Ovary (tissue), 9 donors: ENCODE results near the gene MYO15B. TPM values are rescaled to one million over a fixed set of nuclear protein-coding genes. Genes with fewer than 3 reads are reported as not detected.

ENCODE experiments used
- DNase-seq, 5 donors: peaks; one replicate each; pipeline ENCODE4 v3.0.0-alpha.2; 2019 to 2020
- H3K27ac ChIP-seq, 2 donors: fragments of 200-600 bp; one replicate each; pipeline versions ENCODE4 v1.5.1 to v1.8.0; 2019 to 2022
- H3K27me3 ChIP-seq: fragments of 200-600 bp; one replicate; pipeline ENCODE4 v1.8.0; 2022
- H3K36me3 ChIP-seq: fragments of 200-600 bp; sonication (generic); one replicate; pipeline ENCODE4 v1.5.1; 2019
- H3K4me1 ChIP-seq: one replicate; pipeline ENCODE4 v1.8.1; 2013; ENCODE audit warnings: mild to moderate bottlenecking, moderate library complexity; ENCODE audit not compliant: insufficient read depth
- H3K4me3 ChIP-seq: fragments of 200-600 bp; sonication (generic); one replicate; pipeline ENCODE4 v1.5.1; 2017
- H3K9me3 ChIP-seq, 2 donors: fragments of 200-600 bp in 1 of 2; sonication (generic) in 1 of 2; one replicate each; pipeline versions ENCODE4 v1.5.1 to v1.8.1; 2013 to 2019; ENCODE audit warnings: mild to moderate bottlenecking in 1 of 2, moderate library complexity in 1 of 2
- EP300 ChIP-seq: sonication (generic); formaldehyde crosslinking; IDR thresholded peaks from one replicate; pipeline ENCODE4 v1.6.1; 2017; ENCODE audit warnings: antibody characterized with exemption
- POLR2A ChIP-seq: fragments of 450-650 bp; IDR thresholded peaks from one replicate; pipeline ENCODE4 v1.6.1; 2017; ENCODE audit warnings: antibody characterized with exemption, mild to moderate bottlenecking, moderate library complexity
- WGBS, 3 donors: extraction: QIAGEN DNeasy Blood & Tissue Kit in 1 of 3; methylation state at CpG; one replicate each; pipeline versions ENCODE4 v1.1.5 to v1.1.7; 2013 to 2017; 5-methylcytosine and 5-hydroxymethylcytosine counted together
- intact Hi-C, 4 donors: fragments of 100-400 bp; cut with DNase I; formaldehyde crosslinking; loops; one replicate each; pipeline versions ENCODE4 v1.11.0 to v1.15.1; 2022 to 2023
- polyA plus RNA-seq, 2 donors: library from polyadenylated mRNA; stranded (reverse); fragments of 200-250 nt in 1 of 2; fragments of 350-450 nt in 1 of 2; fragmentation: Illumina TruSeq in 1 of 2; extraction: RNeasy Lipid Tissue Mini Kit (QIAGEN cat#74804) in 1 of 2; gene quantifications; one replicate each; pipeline ENCODE4 v1.2.3, GENCODE V29; 2013 to 2014
- total RNA-seq, 7 donors: library from RNA; depleted of rRNA in 2 of 7; stranded (reverse); fragments of >200 nt in 2 of 7; fragmentation: NEBNext Ultra II Directional in 3 of 7; extraction: Animal tissue kit (Norgen Biotek cat#: 25700) in 3 of 7; gene quantifications; one replicate each; pipeline versions ENCODE4 v1.1.0 to v1.2.4, GENCODE V29; 2016 to 2023
- TF ChIP-seq, protein P1 (sequence below), 3 donors: fragments of 450-650 bp in 2 of 3; fragments of 200-600 bp in 1 of 3; IDR thresholded peaks; one replicate each; pipeline versions ENCODE4 v1.5.1 to v1.8.0; 2016 to 2022; ENCODE audit warnings: antibody characterized with exemption in 3 of 3, mild to moderate bottlenecking in 1 of 3
- donor health status: DM: no; HTN: no; CAD: no; lungs with moderate emphysema.
- donor health status: DM: no; HTN: no; CAD: no.
- donor health status: Bipolar disorder and iron deficiency.
- donor health status: DM: yes; HTN: yes; CAD: no.
- donor health status: DM: no; HTN: no; CAD: no.
- donor health status: DM: yes; HTN: yes; CAD: no.

MYO15B gene
- total and polyA plus RNA-seq, 9 donors, result 31.0 to 383 (median 238) TPM

DNA sequence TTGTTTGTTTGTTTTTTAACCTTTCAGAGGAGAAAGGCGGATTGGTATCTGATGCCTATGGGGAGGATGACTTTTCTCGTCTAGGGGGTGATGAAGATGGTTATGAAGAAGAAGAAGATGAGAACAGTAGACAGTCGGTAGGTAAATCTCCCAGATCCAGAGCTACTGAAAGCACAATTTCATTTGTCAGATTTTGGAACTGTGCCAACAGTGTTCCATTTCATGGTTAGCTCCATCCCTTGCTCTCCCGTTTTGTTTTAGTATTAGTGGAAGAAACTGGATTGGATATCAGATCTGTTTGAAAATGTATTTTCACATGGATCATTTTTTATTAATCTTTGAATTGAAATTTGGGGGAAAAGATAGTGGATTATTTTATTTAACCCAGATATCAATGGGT lies 80.9 kb downstream of the MYO15B start:
- WGBS, 3 donors, result 64 to 67% (median 67%) methylated on average over 4 of the region's 4 CpGs
- no peak for DNase-seq
- H3K9me3 ChIP-seq, result no peaks in the 10 kb centered on the region
- intact Hi-C loops, result no loop called here
- H3K27me3 ChIP-seq, result no peaks in the 10 kb centered on the region
- H3K4me1 ChIP-seq, result peaks cover 7% of the 10 kb centered on the region
- TF ChIP-seq POLR2A (no peak), EP300 (no peak)
- TF ChIP-seq, protein P1, sequence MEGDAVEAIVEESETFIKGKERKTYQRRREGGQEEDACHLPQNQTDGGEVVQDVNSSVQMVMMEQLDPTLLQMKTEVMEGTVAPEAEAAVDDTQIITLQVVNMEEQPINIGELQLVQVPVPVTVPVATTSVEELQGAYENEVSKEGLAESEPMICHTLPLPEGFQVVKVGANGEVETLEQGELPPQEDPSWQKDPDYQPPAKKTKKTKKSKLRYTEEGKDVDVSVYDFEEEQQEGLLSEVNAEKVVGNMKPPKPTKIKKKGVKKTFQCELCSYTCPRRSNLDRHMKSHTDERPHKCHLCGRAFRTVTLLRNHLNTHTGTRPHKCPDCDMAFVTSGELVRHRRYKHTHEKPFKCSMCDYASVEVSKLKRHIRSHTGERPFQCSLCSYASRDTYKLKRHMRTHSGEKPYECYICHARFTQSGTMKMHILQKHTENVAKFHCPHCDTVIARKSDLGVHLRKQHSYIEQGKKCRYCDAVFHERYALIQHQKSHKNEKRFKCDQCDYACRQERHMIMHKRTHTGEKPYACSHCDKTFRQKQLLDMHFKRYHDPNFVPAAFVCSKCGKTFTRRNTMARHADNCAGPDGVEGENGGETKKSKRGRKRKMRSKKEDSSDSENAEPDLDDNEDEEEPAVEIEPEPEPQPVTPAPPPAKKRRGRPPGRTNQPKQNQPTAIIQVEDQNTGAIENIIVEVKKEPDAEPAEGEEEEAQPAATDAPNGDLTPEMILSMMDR (IDR thresholded peaks at IDR 0.05), result no peak
- no peak overlapping the region for H3K27ac ChIP-seq
- no peak overlapping the region for H3K4me3 ChIP-seq
- no peaks in the 10 kb centered on the region for H3K36me3 ChIP-seq

DNA sequence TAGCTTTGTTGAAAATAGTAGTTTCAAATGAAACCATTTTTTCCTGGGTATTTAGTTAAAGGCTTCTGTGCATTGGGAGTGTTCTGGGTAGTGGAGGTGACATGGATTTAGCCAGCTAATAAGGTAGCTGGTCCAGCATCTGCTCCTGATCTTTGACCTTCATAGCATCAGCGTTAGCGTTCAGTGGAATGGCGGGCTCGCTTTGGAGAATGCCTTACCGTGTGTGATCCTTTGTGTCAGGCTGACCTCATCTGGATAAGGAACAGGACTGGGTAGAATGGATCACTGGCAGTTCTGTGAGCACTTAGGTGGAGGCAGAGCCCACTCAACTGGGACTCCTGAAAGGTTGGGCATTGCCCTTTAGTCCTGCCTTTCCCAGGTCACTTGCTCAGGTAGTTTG lies 83.3 kb downstream of the MYO15B start:
- Histone ChIP-seq H3K27me3 (no peaks in the 10 kb centered on the region), H3K4me1 (peaks cover 6% of the 10 kb centered on the region), H3K9me3 (no peaks in the 10 kb centered on the region), H3K27ac (no peak overlapping the region), H3K36me3 (no peaks in the 10 kb centered on the region), H3K4me3 (no peak overlapping the region)
- TF ChIP-seq EP300 (no peak), POLR2A (no peak)
- TF ChIP-seq, protein P1 (IDR thresholded peaks at IDR 0.05), result no peak
- intact Hi-C loops, result no loop called here
- peak in 1 of 5 donors; percentile 17 for DNase-seq
- WGBS, 3 donors, result 52 to 66% (median 59%) methylated on average over 5 of the region's 5 CpGs

DNA sequence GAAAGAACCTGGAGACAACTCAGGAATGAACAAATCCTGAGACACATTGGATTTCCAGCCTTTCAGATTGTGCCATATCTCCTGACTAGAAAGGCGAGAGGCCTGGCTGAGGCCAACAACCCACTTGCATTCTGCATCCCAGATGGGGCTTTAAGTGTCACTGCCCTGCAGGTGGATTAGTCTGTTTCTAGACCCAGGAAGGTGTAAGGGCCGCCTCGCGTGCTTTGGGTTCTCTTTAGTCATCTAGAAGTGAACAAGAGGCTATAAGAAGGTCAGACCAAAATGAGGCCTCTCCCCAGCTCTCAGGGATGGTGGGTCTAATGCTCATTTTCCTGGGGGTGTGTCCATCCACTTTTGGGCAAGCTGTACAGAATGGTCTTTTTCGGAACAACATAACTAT lies 84.4 kb downstream of the MYO15B start:
- DNase-seq, result peak in 1 of 5 donors; percentile 15
- intact Hi-C loops, result no loop called here
- Histone ChIP-seq H3K4me3 (no peak overlapping the region), H3K4me1 (peaks cover 1% of the 10 kb centered on the region), H3K9me3 (no peaks in the 10 kb centered on the region), H3K36me3 (no peaks in the 10 kb centered on the region), H3K27ac (no peak overlapping the region), H3K27me3 (no peaks in the 10 kb centered on the region)
- 90 to 94% (median 93%) methylated on average over 5 of the region's 5 CpGs for WGBS, 3 donors
- TF ChIP-seq EP300 (no peak), POLR2A (no peak)
- TF ChIP-seq, protein P1 (IDR thresholded peaks at IDR 0.05), result no peak

DNA sequence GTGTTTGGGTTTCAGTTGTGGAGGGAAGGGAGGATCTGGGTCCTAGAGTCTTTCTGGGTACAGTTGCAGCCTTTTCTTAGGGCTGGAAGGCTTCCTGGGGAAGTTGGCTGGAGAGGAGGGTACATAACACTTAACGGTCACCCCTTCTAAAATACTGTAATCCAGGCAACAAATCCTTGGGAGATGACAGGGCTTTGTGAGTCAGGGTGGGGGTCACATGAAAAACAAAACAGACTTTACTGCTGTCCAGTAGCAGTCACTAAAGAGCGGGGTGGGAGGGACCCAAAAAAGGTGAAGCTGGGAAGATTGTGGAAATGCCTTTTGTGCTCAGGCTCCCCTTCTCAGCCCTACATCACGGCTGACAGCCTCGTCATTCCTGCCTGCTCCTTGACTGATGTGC lies 85.9 kb downstream of the MYO15B start:
- peak in 1 of 5 donors; percentile 4 for DNase-seq
- no peaks in the 10 kb centered on the region for H3K36me3 ChIP-seq
- TF ChIP-seq, protein P1 (IDR thresholded peaks at IDR 0.05), result no peak
- TF ChIP-seq EP300, result no peak
- H3K27me3 ChIP-seq, result no peaks in the 10 kb centered on the region
- H3K9me3 ChIP-seq, result no peaks in the 10 kb centered on the region
- no peaks in the 10 kb centered on the region for H3K4me1 ChIP-seq
- H3K27ac ChIP-seq, result no peak overlapping the region
- 68 to 77% (median 74%) methylated on average over 4 of the region's 4 CpGs for WGBS, 3 donors
- intact Hi-C loops, result no loop called here
- H3K4me3 ChIP-seq, result no peak overlapping the region

Other genes starting within 250 kb of the MYO15B start
- 10 to 100 TPM; 49.2 to 84.9 (median 62.6) TPM for gene GRB2, start 182.1 kb upstream of the MYO15B start, total RNA-seq
- 10 to 100 TPM; 41.5 to 88.2 TPM for gene GRB2, start 182.1 kb upstream of the MYO15B start, polyA plus RNA-seq
- gene TMEM94, start 131.2 kb upstream of the MYO15B start, total RNA-seq, result 10 to 100 TPM; 37.7 to 87.1 (median 75.3) TPM
- 10 to 100 TPM; 29.2 to 52.6 TPM for gene TMEM94, start 131.2 kb upstream of the MYO15B start, polyA plus RNA-seq
- gene CASKIN2, start 72.3 kb upstream of the MYO15B start, total RNA-seq, result 10 to 100 TPM in 6 of 7 donors, 1 to 10 TPM in 1; 9.1 to 58.7 (median 41.3) TPM
- gene CASKIN2, start 72.3 kb upstream of the MYO15B start, polyA plus RNA-seq, result 10 to 100 TPM; 11.0 to 13.9 TPM
- 10 to 100 TPM; 16.0 to 35.0 (median 21.3) TPM for gene TSEN54, start 71.3 kb upstream of the MYO15B start, total RNA-seq
- 10 to 100 TPM; 11.3 to 12.8 TPM for gene TSEN54, start 71.3 kb upstream of the MYO15B start, polyA plus RNA-seq
- 10 to 100 TPM in 6 of 7 donors, 1 to 10 TPM in 1; 9.9 to 45.4 (median 17.2) TPM for gene LLGL2, start 62.1 kb upstream of the MYO15B start, total RNA-seq
- 1 to 10 TPM in 1 of 2 donors, under 1 TPM in 1; 0.20 to 9.2 TPM for gene LLGL2, start 62.1 kb upstream of the MYO15B start, polyA plus RNA-seq
- gene SMIM5, start 45.6 kb downstream of the MYO15B start, total RNA-seq, result 1 to 10 TPM in 5 of 7 donors, under 1 TPM in 2; 0.51 to 7.9 (median 1.7) TPM
- under 1 TPM; 0.52 to 0.64 TPM for gene SMIM5, start 45.6 kb downstream of the MYO15B start, polyA plus RNA-seq
- gene RECQL5, start 79.4 kb downstream of the MYO15B start, total RNA-seq, result 10 to 100 TPM; 13.8 to 32.8 (median 24.8) TPM
- 10 to 100 TPM; 15.7 to 19.4 TPM for gene RECQL5, start 79.4 kb downstream of the MYO15B start, polyA plus RNA-seq
- gene SAP30BP, start 79.5 kb downstream of the MYO15B start, total RNA-seq, result 10 to 100 TPM; 54.8 to 85.0 (median 74.7) TPM
- 10 to 100 TPM; 83.2 to 89.1 TPM for gene SAP30BP, start 79.5 kb downstream of the MYO15B start, polyA plus RNA-seq
- gene ITGB4, start 133.7 kb downstream of the MYO15B start, total RNA-seq, result 10 to 100 TPM in 5 of 7 donors, 1 to 10 TPM in 2; 6.3 to 55.6 (median 22.5) TPM
- 1 to 10 TPM; 3.3 to 6.0 TPM for gene ITGB4, start 133.7 kb downstream of the MYO15B start, polyA plus RNA-seq
- 10 to 100 TPM; 17.5 to 35.1 (median 27.6) TPM for gene GALK1, start 177.4 kb downstream of the MYO15B start, total RNA-seq
- 10 to 100 TPM in 1 of 2 donors, under 1 TPM in 1; 0.33 to 22.6 TPM for gene GALK1, start 177.4 kb downstream of the MYO15B start, polyA plus RNA-seq
- 10 to 100 TPM; 27.5 to 58.1 (median 40.8) TPM for gene UNK, start 197.0 kb downstream of the MYO15B start, total RNA-seq
- 10 to 100 TPM; 12.7 to 34.9 TPM for gene UNK, start 197.0 kb downstream of the MYO15B start, polyA plus RNA-seq